ENCODE results near the gene SAMD8.
"Not testable (repeated sequence)": the region's sequence is repeated elsewhere in the genome, so short reads cannot be mapped to it uniquely, and the experiment has no call there.

DNA sequence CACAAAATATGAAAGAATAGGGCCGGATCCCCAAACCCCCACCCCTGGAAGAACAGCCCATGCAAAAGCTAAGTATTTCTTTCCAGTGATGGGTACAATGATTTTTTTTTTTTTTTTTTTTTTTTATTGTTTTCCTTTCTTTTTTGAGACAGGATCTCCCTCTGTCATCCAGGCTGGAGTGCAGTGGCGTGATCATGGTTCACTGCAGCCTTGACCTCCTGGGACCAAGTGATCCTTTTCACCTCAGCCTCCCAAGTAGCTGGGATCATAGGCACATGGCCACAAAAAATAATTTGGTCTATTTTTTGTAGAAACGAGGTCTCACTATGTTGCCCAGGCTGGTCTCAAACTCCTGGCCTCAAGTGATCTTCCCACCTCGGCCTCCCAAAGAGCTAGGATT lies 83.2 kb downstream of the SAMD8 start:
- not testable (repeated sequence) for TF ChIP-seq SP1 (IDR thresholded peaks at IDR 0.05; ENCODE audit: low read depth); EZH2 (IDR thresholded peaks at IDR 0.05); POLR2A (IDR thresholded peaks at IDR 0.05; ENCODE audit: borderline replicate concordance, extremely low read depth, insufficient read depth, insufficient read length); RAD21 (IDR thresholded peaks at IDR 0.05; ENCODE audit: low read depth); SRF (IDR thresholded peaks at IDR 0.05; ENCODE audit: low read depth); YY1 (IDR thresholded peaks at IDR 0.05; ENCODE audit: extremely low read depth, insufficient replicate concordance, low read depth, low read length); EZH2phosphoT487 (IDR thresholded peaks at IDR 0.05; ENCODE audit: borderline replicate concordance); ZNF274 (IDR thresholded peaks at IDR 0.05; ENCODE audit: low read depth, low read length); POLR2AphosphoS5 (IDR thresholded peaks at IDR 0.05; ENCODE audit: low read depth, low read length)
- TF ChIP-seq, protein P1, sequence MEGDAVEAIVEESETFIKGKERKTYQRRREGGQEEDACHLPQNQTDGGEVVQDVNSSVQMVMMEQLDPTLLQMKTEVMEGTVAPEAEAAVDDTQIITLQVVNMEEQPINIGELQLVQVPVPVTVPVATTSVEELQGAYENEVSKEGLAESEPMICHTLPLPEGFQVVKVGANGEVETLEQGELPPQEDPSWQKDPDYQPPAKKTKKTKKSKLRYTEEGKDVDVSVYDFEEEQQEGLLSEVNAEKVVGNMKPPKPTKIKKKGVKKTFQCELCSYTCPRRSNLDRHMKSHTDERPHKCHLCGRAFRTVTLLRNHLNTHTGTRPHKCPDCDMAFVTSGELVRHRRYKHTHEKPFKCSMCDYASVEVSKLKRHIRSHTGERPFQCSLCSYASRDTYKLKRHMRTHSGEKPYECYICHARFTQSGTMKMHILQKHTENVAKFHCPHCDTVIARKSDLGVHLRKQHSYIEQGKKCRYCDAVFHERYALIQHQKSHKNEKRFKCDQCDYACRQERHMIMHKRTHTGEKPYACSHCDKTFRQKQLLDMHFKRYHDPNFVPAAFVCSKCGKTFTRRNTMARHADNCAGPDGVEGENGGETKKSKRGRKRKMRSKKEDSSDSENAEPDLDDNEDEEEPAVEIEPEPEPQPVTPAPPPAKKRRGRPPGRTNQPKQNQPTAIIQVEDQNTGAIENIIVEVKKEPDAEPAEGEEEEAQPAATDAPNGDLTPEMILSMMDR (IDR thresholded peaks at IDR 0.05 in 2 of 3, conservative IDR thresholded peaks at IDR 0.05 in 1 of 3; ENCODE audit: borderline replicate concordance in 1 of 3, insufficient read depth in 1 of 3, low read depth in 2 of 3, low read length in 2 of 3), result not testable (repeated sequence)
- TF ChIP-seq, protein P2, sequence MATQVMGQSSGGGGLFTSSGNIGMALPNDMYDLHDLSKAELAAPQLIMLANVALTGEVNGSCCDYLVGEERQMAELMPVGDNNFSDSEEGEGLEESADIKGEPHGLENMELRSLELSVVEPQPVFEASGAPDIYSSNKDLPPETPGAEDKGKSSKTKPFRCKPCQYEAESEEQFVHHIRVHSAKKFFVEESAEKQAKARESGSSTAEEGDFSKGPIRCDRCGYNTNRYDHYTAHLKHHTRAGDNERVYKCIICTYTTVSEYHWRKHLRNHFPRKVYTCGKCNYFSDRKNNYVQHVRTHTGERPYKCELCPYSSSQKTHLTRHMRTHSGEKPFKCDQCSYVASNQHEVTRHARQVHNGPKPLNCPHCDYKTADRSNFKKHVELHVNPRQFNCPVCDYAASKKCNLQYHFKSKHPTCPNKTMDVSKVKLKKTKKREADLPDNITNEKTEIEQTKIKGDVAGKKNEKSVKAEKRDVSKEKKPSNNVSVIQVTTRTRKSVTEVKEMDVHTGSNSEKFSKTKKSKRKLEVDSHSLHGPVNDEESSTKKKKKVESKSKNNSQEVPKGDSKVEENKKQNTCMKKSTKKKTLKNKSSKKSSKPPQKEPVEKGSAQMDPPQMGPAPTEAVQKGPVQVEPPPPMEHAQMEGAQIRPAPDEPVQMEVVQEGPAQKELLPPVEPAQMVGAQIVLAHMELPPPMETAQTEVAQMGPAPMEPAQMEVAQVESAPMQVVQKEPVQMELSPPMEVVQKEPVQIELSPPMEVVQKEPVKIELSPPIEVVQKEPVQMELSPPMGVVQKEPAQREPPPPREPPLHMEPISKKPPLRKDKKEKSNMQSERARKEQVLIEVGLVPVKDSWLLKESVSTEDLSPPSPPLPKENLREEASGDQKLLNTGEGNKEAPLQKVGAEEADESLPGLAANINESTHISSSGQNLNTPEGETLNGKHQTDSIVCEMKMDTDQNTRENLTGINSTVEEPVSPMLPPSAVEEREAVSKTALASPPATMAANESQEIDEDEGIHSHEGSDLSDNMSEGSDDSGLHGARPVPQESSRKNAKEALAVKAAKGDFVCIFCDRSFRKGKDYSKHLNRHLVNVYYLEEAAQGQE (IDR thresholded peaks at IDR 0.05; ENCODE audit: low read depth), result not testable (repeated sequence)
- TF ChIP-seq, protein P3, sequence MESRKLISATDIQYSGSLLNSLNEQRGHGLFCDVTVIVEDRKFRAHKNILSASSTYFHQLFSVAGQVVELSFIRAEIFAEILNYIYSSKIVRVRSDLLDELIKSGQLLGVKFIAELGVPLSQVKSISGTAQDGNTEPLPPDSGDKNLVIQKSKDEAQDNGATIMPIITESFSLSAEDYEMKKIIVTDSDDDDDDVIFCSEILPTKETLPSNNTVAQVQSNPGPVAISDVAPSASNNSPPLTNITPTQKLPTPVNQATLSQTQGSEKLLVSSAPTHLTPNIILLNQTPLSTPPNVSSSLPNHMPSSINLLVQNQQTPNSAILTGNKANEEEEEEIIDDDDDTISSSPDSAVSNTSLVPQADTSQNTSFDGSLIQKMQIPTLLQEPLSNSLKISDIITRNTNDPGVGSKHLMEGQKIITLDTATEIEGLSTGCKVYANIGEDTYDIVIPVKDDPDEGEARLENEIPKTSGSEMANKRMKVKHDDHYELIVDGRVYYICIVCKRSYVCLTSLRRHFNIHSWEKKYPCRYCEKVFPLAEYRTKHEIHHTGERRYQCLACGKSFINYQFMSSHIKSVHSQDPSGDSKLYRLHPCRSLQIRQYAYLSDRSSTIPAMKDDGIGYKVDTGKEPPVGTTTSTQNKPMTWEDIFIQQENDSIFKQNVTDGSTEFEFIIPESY (IDR thresholded peaks at IDR 0.05; ENCODE audit: extremely low read depth, insufficient replicate concordance, low read length), result not testable (repeated sequence)
- TF ChIP-seq, protein P4, sequence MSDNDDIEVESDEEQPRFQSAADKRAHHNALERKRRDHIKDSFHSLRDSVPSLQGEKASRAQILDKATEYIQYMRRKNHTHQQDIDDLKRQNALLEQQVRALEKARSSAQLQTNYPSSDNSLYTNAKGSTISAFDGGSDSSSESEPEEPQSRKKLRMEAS (IDR thresholded peaks at IDR 0.05), result not testable (repeated sequence)

Measured in HCT116 (cell line).